Measurements from ENCODE around the gene GALNT11.
"Not testable (repeated sequence)": the region's sequence is repeated elsewhere in the genome, so short reads cannot be mapped to it uniquely, and the experiment has no call there.

The GALNT11 gene

DNA sequence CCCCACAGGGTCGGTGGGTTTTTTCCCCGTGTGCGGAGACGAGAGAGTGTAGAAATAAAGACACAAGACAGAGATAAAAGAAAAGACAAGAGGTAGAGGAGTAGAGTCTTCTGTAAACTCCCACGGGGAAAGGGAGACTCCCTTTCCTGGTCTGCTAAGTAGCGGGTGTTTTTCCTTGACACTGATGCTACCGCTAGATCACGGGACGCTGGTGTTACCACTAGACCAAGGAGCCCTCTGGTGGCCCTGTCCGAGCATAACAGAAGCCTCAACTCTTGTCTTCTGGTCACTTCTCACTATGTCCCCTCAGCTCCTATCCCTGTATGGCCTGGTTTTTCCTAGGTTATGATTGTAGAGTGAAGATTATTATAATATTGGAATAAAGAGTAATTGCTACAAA is 4.6 kb downstream of the GALNT11 start:
- DNase-seq (ENCODE audit: low read depth), result peak; percentile 34
- H3K4me3 ChIP-seq (ENCODE audit: low read length), result not testable (repeated sequence)
- peak; percentile 44 for TF ChIP-seq CTCF (conservative IDR thresholded peaks at IDR 0.05; ENCODE audit: low read length)

DNA sequence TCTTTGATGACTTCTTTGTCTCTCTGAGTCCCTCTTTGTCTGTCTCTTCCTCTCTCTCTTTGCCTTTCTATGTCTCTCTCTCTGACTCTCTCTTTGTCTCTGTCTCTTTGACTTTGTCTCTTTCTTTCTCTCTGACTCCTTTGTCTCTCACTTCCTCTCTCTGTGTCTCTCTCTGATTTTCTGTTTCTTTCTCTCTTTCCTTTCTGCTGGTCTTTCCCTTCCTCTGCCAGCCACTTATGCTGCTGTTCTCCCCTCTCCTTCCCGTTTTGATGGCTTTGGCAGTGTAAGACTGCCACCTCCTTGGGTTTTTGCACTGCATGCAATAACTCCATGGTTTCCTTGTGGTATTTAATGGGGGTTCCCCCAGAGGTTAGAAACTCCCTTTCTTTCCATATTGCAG is 5.2 kb downstream of the GALNT11 start:
- DNase-seq (ENCODE audit: low read depth); H3K4me3 ChIP-seq (ENCODE audit: low read length): not testable (repeated sequence)

DNA sequence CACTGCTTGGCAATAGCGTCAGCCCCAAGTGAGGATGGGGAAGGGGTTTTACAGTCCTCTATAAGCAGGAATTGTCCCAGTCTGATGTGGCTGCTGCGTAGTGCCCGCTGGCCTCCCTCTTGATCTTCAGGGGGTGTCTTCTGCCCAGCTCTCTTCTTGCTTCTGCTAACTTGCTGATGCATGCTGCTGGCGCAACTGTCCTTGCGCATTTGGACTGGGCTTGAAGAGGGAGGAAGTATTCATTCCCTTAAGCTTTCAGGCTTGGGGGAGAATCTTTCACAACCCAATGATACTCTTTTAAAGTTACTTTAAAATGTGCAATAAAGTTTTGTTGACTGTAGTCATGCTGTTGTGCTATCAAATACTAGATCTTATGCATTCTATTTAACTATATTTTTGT is 10.3 kb downstream of the GALNT11 start:
- DNase-seq (ENCODE audit: low read depth), result no peak
- no peak for TF ChIP-seq CTCF (conservative IDR thresholded peaks at IDR 0.05; ENCODE audit: low read length)
- H3K4me3 ChIP-seq (ENCODE audit: low read length), result no peak overlapping the region

DNA sequence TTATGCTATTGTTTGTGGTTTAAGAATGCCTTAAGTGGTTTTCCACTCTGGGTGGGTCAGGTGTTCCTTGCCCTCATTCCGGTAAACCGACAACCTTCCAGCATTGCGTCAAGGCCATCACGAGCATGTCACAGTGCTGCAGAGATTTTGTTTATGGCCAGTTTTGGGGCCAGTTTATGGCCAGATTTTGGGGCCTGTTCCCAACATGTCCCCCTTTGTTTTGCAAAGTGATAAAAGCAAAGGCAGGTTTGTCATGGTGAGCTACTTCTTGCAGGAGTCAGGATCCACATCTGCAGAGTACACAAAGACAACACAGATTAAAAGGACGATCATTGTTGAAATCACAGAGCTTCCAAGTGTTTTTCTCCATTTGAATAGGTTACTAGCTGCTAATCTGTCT is 12.9 kb downstream of the GALNT11 start:
- not testable (repeated sequence) for DNase-seq (ENCODE audit: low read depth); H3K4me3 ChIP-seq (ENCODE audit: low read length)

DNA sequence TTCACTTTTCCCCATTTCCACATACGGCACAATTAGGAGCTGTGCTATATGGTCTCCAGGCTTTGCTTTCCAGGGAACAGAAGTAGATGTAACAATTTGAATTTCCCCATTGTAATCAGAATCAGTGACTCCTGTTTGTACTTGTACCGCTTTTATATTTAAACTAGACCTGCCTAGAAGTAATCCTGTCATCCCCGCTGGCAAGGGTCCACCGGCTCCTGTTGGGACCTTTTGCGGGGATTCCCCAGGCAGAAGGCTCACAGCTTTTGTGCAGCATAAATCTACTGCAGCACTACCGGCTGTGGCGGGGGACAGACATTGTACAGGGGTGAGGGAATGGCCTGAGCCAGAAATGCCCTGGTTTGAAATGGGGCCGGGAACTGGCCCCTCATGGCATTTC is 17.6 kb downstream of the GALNT11 start:
- H3K4me3 ChIP-seq (ENCODE audit: low read length); DNase-seq (ENCODE audit: low read depth): not testable (repeated sequence)

- not testable (repeated sequence) for H3K4me3 ChIP-seq (ENCODE audit: low read length); DNase-seq (ENCODE audit: low read depth)
Observed at GRCh38 chr7:152044909-152045308, 19.4 kb downstream of the GALNT11 start.

DNA sequence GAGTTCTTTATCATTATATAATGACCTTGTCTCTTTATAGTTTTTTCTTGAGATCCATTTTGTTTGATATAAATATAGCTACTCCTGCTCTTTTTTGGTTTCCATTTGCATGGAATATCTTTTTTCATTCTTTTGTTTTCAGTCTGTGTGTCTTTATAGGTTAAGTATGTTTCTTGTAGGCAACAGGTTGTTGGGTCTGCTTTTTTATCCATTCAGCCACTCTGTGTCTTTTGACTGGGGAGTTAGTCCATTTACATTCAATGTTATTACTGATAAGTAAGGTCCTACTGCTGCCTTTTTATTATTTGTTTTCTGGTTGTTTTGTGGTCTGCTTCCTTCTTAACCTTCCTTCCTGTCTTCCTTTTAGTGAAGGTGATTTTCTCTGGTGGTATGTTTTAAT is 21.1 kb downstream of the GALNT11 start:
- TF ChIP-seq CTCF (conservative IDR thresholded peaks at IDR 0.05; ENCODE audit: low read length), result no peak
- H3K4me3 ChIP-seq (ENCODE audit: low read length), result no peak overlapping the region
- no peak for DNase-seq (ENCODE audit: low read depth)

GRCh38 chr7:152048051-152048450 is 22.6 kb downstream of the GALNT11 start:
- no peak for DNase-seq (ENCODE audit: low read depth)
- no peak overlapping the region for H3K4me3 ChIP-seq (ENCODE audit: low read length)
- no peak for TF ChIP-seq CTCF (conservative IDR thresholded peaks at IDR 0.05; ENCODE audit: low read length)

DNA sequence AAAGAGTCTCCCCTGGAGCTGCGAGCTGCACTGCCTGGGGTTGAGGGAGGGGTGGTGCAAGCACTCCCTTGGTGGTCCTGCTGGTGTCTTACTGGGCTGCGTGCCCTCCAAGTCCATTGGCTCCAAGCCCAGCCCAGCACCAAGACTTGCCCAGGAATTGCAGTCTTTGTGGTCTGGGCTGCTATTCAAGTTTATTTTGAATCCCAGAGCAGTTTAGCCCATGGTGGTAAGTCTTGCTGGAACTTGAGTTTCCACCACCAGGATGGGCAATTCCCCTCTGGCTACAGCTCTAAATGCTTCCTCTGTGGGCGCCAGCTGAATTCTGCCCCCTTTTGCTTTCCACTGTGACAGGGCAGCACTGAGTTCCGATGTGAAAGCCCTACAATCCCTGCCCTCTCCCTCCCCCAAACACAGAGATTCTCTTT is 25.1 kb downstream of the GALNT11 start:
- no peak overlapping the region for H3K4me3 ChIP-seq (ENCODE audit: low read length)
- DNase-seq (ENCODE audit: low read depth), result peak; percentile 72
- no peak for TF ChIP-seq CTCF (conservative IDR thresholded peaks at IDR 0.05; ENCODE audit: low read length)

- TF ChIP-seq CTCF (conservative IDR thresholded peaks at IDR 0.05; ENCODE audit: low read length), result no peak
- DNase-seq (ENCODE audit: low read depth), result no peak
- H3K4me3 ChIP-seq (ENCODE audit: low read length), result no peak overlapping the region
Observed at GRCh38 chr7:152051968-152052367, 26.5 kb downstream of the GALNT11 start.
